OCI-LY1 (cell line): ENCODE results near the gene FPR2.

ENCODE experiments used
- EZH2 ChIP-seq: fragments of 200-600 bp; sonication (generic), shearing (Covaris generic); IDR thresholded peaks from 2 replicates; pipeline ENCODE4 v1.8.0; 2017; ENCODE audit warnings: borderline replicate concordance, mixed run types, mild to moderate bottlenecking, antibody characterized with exemption, low read length, moderate library complexity, mixed read lengths
- TF ChIP-seq, protein P1 (sequence below): fragments of 200-600 bp; sonication (generic), shearing (Covaris generic); IDR thresholded peaks from 2 replicates; pipeline ENCODE4 v1.5.1; 2017; ENCODE audit warnings: mild to moderate bottlenecking, antibody characterized with exemption, low read length, moderate library complexity, mixed read lengths

DNA sequence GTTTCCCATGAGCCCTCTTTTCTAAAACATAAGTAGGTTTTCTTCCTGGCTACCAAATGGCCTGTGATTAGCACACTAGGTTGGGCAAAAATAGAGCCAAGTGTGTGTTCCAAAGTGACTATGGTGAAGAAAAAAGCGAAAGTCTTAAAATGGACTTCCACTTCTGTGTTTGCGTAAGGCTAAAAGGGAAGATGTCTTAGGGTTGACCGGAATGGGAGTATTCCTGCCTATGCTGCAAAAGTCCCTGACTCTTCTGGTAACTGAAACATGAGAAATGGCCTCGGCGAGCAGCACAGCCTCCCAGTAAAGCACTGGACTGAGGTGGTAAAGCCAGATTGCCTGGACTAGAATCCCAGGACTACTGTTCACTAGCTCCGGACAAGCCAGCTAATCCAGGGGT is 6.9 kb upstream of the FPR2 start:
- TF ChIP-seq, protein P1, sequence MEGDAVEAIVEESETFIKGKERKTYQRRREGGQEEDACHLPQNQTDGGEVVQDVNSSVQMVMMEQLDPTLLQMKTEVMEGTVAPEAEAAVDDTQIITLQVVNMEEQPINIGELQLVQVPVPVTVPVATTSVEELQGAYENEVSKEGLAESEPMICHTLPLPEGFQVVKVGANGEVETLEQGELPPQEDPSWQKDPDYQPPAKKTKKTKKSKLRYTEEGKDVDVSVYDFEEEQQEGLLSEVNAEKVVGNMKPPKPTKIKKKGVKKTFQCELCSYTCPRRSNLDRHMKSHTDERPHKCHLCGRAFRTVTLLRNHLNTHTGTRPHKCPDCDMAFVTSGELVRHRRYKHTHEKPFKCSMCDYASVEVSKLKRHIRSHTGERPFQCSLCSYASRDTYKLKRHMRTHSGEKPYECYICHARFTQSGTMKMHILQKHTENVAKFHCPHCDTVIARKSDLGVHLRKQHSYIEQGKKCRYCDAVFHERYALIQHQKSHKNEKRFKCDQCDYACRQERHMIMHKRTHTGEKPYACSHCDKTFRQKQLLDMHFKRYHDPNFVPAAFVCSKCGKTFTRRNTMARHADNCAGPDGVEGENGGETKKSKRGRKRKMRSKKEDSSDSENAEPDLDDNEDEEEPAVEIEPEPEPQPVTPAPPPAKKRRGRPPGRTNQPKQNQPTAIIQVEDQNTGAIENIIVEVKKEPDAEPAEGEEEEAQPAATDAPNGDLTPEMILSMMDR = no peak
- no peak for TF ChIP-seq EZH2
